Endodermal cell (in vitro differentiated cells): ENCODE measurements around the gene MEPE. TPM values are rescaled to one million over a fixed set of nuclear protein-coding genes. Genes with fewer than 3 reads are reported as not detected.
A peak's percentile ranks its signal among the peaks of the same experiment; 100 is the strongest.

ENCODE experiments used
- DNase-seq: peaks from one replicate; pipeline ENCODE4 v3.0.0-alpha.2; 2017
- H3K27ac ChIP-seq: 2 replicates; pipeline ENCODE4 v1.5.1; 2013; ENCODE audit warnings: mild to moderate bottlenecking, low read depth, low read length, moderate library complexity
- H3K27me3 ChIP-seq: 2 replicates; pipeline ENCODE4 v1.6.1; 2013; ENCODE audit warnings: mild to moderate bottlenecking, low read length, moderate library complexity; ENCODE audit not compliant: insufficient read depth, control insufficient read depth, poor library complexity, severe bottlenecking
- H3K36me3 ChIP-seq: 2 replicates; pipeline ENCODE4 v1.7.0; 2013; ENCODE audit warnings: mild to moderate bottlenecking, low read length, moderate library complexity; ENCODE audit not compliant: control insufficient read depth, insufficient read depth
- H3K4me1 ChIP-seq: one replicate; pipeline ENCODE4 v1.7.0; 2013; ENCODE audit warnings: low read length; ENCODE audit not compliant: control insufficient read depth, insufficient read depth
- H3K4me3 ChIP-seq: 2 replicates; pipeline ENCODE4 v1.5.1; 2013; ENCODE audit warnings: mild to moderate bottlenecking, low read length, moderate library complexity
- H3K9ac ChIP-seq: 2 replicates; pipeline ENCODE4 v1.6.1; 2013; ENCODE audit warnings: mild to moderate bottlenecking, low read length, moderate library complexity; ENCODE audit not compliant: poor library complexity, severe bottlenecking; ENCODE audit errors: extremely low read depth
- H3K9me3 ChIP-seq: 2 replicates; pipeline ENCODE4 v1.6.1; 2013; ENCODE audit warnings: mild to moderate bottlenecking, low read length, moderate library complexity; ENCODE audit not compliant: control insufficient read depth
- H3K27ac Mint-ChIP-seq: 2 replicates; pipeline ENCODE4 v1.8.0; 2020; ENCODE audit warnings: mixed read lengths
- H3K27me3 Mint-ChIP-seq: 2 replicates; pipeline ENCODE4 v1.8.0; 2021; ENCODE audit warnings: mild to moderate bottlenecking, mixed read lengths; ENCODE audit not compliant: insufficient read depth
- H3K36me3 Mint-ChIP-seq: 2 replicates; pipeline ENCODE4 v1.8.0; 2020; ENCODE audit warnings: low read depth, mixed read lengths
- H3K4me1 Mint-ChIP-seq: 2 replicates; pipeline ENCODE4 v1.8.0; 2020; ENCODE audit warnings: mixed read lengths
- H3K4me3 Mint-ChIP-seq: 2 replicates; pipeline ENCODE4 v1.8.0; 2020; ENCODE audit warnings: mild to moderate bottlenecking, moderate library complexity, mixed read lengths
- H3K9me3 Mint-ChIP-seq: 2 replicates; pipeline ENCODE4 v1.8.0; 2020; ENCODE audit warnings: mild to moderate bottlenecking, mixed read lengths
- WGBS, 2 experiments: methylation state at CpG; one replicate each; pipeline versions ENCODE4 v1.1.5 to v1.1.7; 2013; ENCODE audit warnings: missing lambda C conversion rate in 2 of 2, mixed read lengths in 1 of 2; ENCODE audit not compliant: insufficient coverage in 1 of 2, insufficient read length in 1 of 2; 5-methylcytosine and 5-hydroxymethylcytosine counted together
- total RNA-seq, 2 donors: library from RNA; stranded (reverse); fragmentation: NEBNext Ultra II Directional in 1 of 2; extraction: Animal tissue kit (Norgen Biotek cat#: 25700) in 1 of 2; gene quantifications; 2 replicates in 1 of 2; 3 replicates in 1 of 2; pipeline ENCODE4 v1.2.1, GENCODE V29; 2021
- TF ChIP-seq, protein P1 (sequence below): fragments of 200-600 bp; sonication (generic); conservative IDR thresholded peaks from 2 replicates; pipeline ENCODE4 v1.5.0; 2021; ENCODE audit warnings: antibody characterized with exemption, mild to moderate bottlenecking

The MEPE gene
- total RNA-seq, 2 donors from 2014 or later, result 0.37 to 0.89 TPM

DNA sequence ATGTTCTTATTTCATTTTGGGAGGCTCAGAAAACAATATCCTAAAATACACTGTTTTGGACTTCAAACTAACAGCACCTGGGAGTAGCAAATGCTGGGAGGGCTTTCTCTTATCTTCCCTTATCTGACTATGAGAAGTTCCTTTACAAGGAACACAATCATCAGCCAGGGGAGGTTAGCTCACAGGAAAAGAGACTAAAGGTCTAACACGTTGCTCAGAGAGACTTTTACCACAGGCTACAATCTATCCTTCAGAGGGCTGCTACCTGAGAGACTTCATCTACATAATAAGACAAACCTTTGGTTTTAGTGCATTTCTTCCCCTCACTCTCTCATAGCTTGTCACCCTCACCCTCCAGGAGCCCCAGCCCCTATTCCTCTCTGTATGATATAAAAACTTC, 35.8 kb downstream of the MEPE start:
- H3K27me3 ChIP-seq, result no peaks in the 10 kb centered on the region
- 44% methylated on average over 1 of the region's 1 CpG; no CpG with 5 or more reads in 1 of the 2 experiments for WGBS, 2 experiments
- Mint-ChIP-seq H3K4me1 (peaks cover 43% of the 10 kb centered on the region), H3K4me3 (no peak overlapping the region), H3K27ac (no peak overlapping the region), H3K9me3 (peaks cover 23% of the 10 kb centered on the region), H3K27me3 (no peaks in the 10 kb centered on the region), H3K36me3 (peaks cover 2% of the 10 kb centered on the region)
- H3K27ac ChIP-seq, result no peak overlapping the region
- peak overlapping the region; percentile 18 for H3K4me3 ChIP-seq
- H3K36me3 ChIP-seq, result peaks cover 3% of the 10 kb centered on the region
- H3K9ac ChIP-seq, result no peak overlapping the region
- TF ChIP-seq, protein P1, sequence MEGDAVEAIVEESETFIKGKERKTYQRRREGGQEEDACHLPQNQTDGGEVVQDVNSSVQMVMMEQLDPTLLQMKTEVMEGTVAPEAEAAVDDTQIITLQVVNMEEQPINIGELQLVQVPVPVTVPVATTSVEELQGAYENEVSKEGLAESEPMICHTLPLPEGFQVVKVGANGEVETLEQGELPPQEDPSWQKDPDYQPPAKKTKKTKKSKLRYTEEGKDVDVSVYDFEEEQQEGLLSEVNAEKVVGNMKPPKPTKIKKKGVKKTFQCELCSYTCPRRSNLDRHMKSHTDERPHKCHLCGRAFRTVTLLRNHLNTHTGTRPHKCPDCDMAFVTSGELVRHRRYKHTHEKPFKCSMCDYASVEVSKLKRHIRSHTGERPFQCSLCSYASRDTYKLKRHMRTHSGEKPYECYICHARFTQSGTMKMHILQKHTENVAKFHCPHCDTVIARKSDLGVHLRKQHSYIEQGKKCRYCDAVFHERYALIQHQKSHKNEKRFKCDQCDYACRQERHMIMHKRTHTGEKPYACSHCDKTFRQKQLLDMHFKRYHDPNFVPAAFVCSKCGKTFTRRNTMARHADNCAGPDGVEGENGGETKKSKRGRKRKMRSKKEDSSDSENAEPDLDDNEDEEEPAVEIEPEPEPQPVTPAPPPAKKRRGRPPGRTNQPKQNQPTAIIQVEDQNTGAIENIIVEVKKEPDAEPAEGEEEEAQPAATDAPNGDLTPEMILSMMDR, result no peak
- H3K9me3 ChIP-seq, result peaks cover 40% of the 10 kb centered on the region
- H3K4me1 ChIP-seq, result peaks cover 6% of the 10 kb centered on the region
- no peak for DNase-seq

DNA sequence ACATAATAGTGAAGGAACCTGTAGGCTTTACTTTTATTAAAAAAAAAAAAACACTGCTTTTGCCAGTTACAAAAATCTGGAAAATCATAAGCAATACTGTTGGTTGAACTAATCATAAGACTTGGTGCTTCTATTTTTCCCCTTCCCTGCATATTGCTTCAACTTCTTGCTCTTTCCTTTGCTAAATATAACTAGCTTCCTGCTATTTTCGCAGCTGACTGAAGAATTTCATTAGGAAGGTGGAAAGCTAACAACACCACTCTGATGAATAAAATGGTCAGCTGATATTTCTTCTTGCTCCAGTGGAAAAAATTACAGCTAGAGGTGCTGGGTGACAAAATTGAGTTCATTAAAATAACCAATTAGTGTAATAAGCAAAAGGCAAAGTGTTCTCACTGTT, 39.3 kb downstream of the MEPE start:
- Mint-ChIP-seq H3K27me3 (no peaks in the 10 kb centered on the region), H3K4me1 (peaks cover 27% of the 10 kb centered on the region), H3K36me3 (peaks cover 4% of the 10 kb centered on the region), H3K27ac (no peak overlapping the region), H3K9me3 (peaks cover 7% of the 10 kb centered on the region), H3K4me3 (no peak overlapping the region)
- no peaks in the 10 kb centered on the region for H3K27me3 ChIP-seq
- no peak overlapping the region for H3K27ac ChIP-seq
- H3K36me3 ChIP-seq, result peaks cover 5% of the 10 kb centered on the region
- H3K9me3 ChIP-seq, result peaks cover 24% of the 10 kb centered on the region
- no peak overlapping the region for H3K4me3 ChIP-seq
- 93 to 100% methylated on average over 1 of the region's 1 CpG for WGBS, 2 experiments
- H3K4me1 ChIP-seq, result no peaks in the 10 kb centered on the region
- TF ChIP-seq, protein P1, result no peak
- DNase-seq, result no peak
- no peak overlapping the region for H3K9ac ChIP-seq

- no peak overlapping the region for H3K4me3 Mint-ChIP-seq
- Histone ChIP-seq H3K4me3 (no peak overlapping the region), H3K9ac (no peak overlapping the region), H3K9me3 (peaks cover 14% of the 10 kb centered on the region), H3K27me3 (no peaks in the 10 kb centered on the region), H3K4me1 (no peaks in the 10 kb centered on the region), H3K27ac (no peak overlapping the region), H3K36me3 (peaks cover 14% of the 10 kb centered on the region)
- peaks cover 8% of the 10 kb centered on the region for H3K36me3 Mint-ChIP-seq
- no peaks in the 10 kb centered on the region for H3K9me3 Mint-ChIP-seq
- no peak overlapping the region for H3K27ac Mint-ChIP-seq
- no peak for DNase-seq
- H3K27me3 Mint-ChIP-seq, result no peaks in the 10 kb centered on the region
- TF ChIP-seq, protein P1, result no peak
- H3K4me1 Mint-ChIP-seq, result peaks cover 8% of the 10 kb centered on the region
- 88 to 100% methylated on average over 2 of the region's 2 CpGs for WGBS, 2 experiments
Observed at GRCh38 chr4:87875191-87875590, 42.4 kb downstream of the MEPE start.
